ENCODE data around the gene WNT7B.

WNT7B gene

GRCh38 chr22:45930324-45930723, 46.6 kb downstream of the WNT7B start:
- no peak overlapping the region for H3K4me3 ChIP-seq (ENCODE audit: control insufficient read depth, low read depth, low read length)
- no peak for DNase-seq (ENCODE audit: low read depth)
- no peak for TF ChIP-seq CTCF (IDR thresholded peaks at IDR 0.05; ENCODE audit: control insufficient read depth, insufficient read depth, low read depth, low read length, missing control alignments)

GRCh38 chr22:45929649-45930048, 47.3 kb downstream of the WNT7B start:
- TF ChIP-seq CTCF (IDR thresholded peaks at IDR 0.05; ENCODE audit: control insufficient read depth, insufficient read depth, low read depth, low read length, missing control alignments) = no peak
- no peak overlapping the region for H3K4me3 ChIP-seq (ENCODE audit: control insufficient read depth, low read depth, low read length)
- no peak for DNase-seq (ENCODE audit: low read depth)

GRCh38 chr22:45928726-45929368, 48.1 kb downstream of the WNT7B start:
- no peak overlapping the region for H3K4me3 ChIP-seq (ENCODE audit: control insufficient read depth, low read depth, low read length)
- DNase-seq (ENCODE audit: low read depth) = no peak
- no peak for TF ChIP-seq CTCF (IDR thresholded peaks at IDR 0.05; ENCODE audit: control insufficient read depth, insufficient read depth, low read depth, low read length, missing control alignments)

GRCh38 chr22:45927059-45927458, 49.9 kb downstream of the WNT7B start:
- TF ChIP-seq CTCF (IDR thresholded peaks at IDR 0.05; ENCODE audit: control insufficient read depth, insufficient read depth, low read depth, low read length, missing control alignments) = no peak
- no peak for DNase-seq (ENCODE audit: low read depth)
- H3K4me3 ChIP-seq (ENCODE audit: control insufficient read depth, low read depth, low read length) = no peak overlapping the region

GRCh38 chr22:45926433-45926832, 50.5 kb downstream of the WNT7B start:
- DNase-seq (ENCODE audit: low read depth) = no peak
- no peak overlapping the region for H3K4me3 ChIP-seq (ENCODE audit: control insufficient read depth, low read depth, low read length)
- TF ChIP-seq CTCF (IDR thresholded peaks at IDR 0.05; ENCODE audit: control insufficient read depth, insufficient read depth, low read depth, low read length, missing control alignments) = no peak

GRCh38 chr22:45925811-45926351, 51.1 kb downstream of the WNT7B start:
- no peak for DNase-seq (ENCODE audit: low read depth)
- H3K4me3 ChIP-seq (ENCODE audit: control insufficient read depth, low read depth, low read length) = no peak overlapping the region
- no peak for TF ChIP-seq CTCF (IDR thresholded peaks at IDR 0.05; ENCODE audit: control insufficient read depth, insufficient read depth, low read depth, low read length, missing control alignments)
